Fibroblast of villous mesenchyme (primary cell): ENCODE measurements around the gene ZNF821. TPM values are rescaled to one million over a fixed set of nuclear protein-coding genes. Genes with fewer than 3 reads are reported as not detected.

ENCODE experiments used
- DNase-seq: peaks from one replicate; pipeline ENCODE4 v3.0.0-alpha.2; 2010; ENCODE audit warnings: low read depth
- H3K4me3 ChIP-seq: 2 replicates; pipeline ENCODE4 v1.5.1; 2011; ENCODE audit warnings: low read depth, mild to moderate bottlenecking, low read length
- CTCF ChIP-seq: IDR thresholded peaks from 2 replicates; pipeline ENCODE4 v1.5.1; 2012; ENCODE audit warnings: low read depth, mild to moderate bottlenecking, low read length; ENCODE audit not compliant: insufficient read depth
- total RNA-seq: library from RNA; depleted of rRNA; stranded (reverse); fragments of >200 nt; gene quantifications from 2 replicates; pipeline ENCODE4 v1.2.3, GENCODE V29; 2012

The ZNF821 gene
- total RNA-seq, 1 donor, result 3.9 TPM

DNA sequence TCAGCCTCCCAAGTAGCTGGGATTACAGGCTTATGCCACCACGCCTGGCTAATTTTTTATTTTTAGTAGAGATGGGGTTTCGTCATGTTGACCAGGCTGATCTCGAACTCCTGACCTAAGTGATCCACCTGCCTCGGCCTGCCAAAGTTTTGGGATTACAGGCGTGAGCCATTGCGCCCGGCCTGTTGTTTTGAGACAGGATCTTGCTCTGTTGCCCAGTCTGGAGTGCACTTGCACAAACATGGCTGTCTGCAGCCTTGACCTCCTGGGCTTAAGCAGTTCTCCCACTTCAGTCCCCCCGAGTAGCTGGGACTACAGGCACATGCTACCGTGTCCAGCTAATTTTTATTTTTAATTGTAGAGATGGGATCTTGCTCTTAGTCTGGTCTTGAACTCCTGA lies 20.3 kb upstream of the ZNF821 start:
- no peak overlapping the region for H3K4me3 ChIP-seq
- DNase-seq, result no peak
- no peak for TF ChIP-seq CTCF

- no peak overlapping the region for H3K4me3 ChIP-seq
- DNase-seq, result no peak
- no peak for TF ChIP-seq CTCF
Observed at GRCh38 chr16:71903608-71904007, 19.6 kb upstream of the ZNF821 start.

GRCh38 chr16:71902656-71903365 lies 18.8 kb upstream of the ZNF821 start:
- no peak overlapping the region for H3K4me3 ChIP-seq
- TF ChIP-seq CTCF, result no peak
- DNase-seq, result no peak

DNA sequence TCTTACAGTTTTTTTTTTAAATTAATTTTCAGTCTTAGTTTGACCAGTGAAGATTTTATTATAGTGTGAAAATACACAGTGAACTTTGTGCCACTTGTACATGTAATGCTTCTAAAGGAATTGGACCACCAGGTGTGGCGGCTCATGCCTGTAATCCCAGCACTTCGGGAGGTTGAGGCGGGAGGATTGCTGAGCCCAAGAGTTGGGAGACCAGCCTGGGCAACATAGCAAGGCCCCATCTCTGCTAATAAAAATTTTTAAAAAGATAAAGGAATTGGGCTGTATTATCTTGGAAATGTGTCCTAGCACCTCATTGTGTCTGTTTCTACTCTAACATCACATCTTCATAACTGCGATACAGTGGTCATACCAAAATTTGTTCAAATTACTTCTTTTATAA lies 15.2 kb upstream of the ZNF821 start:
- H3K4me3 ChIP-seq, result no peak overlapping the region
- DNase-seq, result no peak
- TF ChIP-seq CTCF, result no peak

DNA sequence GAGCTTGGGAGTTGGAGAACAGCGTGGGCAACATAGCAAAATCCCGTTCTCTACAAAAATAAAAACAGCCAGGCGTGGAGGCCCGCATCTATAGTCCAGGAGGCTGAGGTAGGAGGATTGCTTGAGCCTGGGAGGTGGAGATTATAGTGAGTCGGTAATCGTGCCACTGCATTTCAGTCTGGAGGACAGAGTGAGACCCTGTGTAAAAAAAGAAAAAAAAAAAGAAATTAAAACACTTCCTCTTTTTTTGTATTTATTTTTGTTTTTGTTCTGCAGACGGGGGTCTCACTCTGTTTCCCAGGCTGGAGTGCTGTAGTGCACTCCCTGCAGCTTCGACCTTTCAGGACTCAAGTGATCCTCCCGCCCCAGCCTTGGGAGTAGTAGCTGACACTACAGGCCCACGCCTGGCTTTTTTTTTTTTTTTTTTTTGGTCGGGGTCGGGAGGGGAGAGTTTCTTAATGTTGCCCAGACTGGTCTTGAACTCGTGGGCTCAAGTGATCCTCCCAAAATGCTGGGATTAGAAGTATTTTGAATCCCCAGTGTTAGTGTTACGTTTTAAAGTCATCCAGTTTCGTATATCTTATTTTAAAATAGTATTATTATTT lies 12.9 kb upstream of the ZNF821 start:
- no peak for TF ChIP-seq CTCF
- peak overlapping the region; percentile 97 for H3K4me3 ChIP-seq
- no peak for DNase-seq

GRCh38 chr16:71895679-71896365 lies 11.8 kb upstream of the ZNF821 start:
- peak; percentile 60 for DNase-seq
- peak overlapping the region; percentile 97 for H3K4me3 ChIP-seq
- TF ChIP-seq CTCF, result no peak
